Hepatocyte (in vitro differentiated cells): ENCODE data around the gene MRPL19. TPM values are rescaled to one million over a fixed set of nuclear protein-coding genes. Genes with fewer than 3 reads are reported as not detected.

Experiments used
- DNase-seq: peaks from one replicate; pipeline ENCODE4 v3.0.0-alpha.2; 2016; ENCODE audit warnings: low spot score
- H2AFZ ChIP-seq: fragments of 200-600 bp; sonication (generic); 2 replicates; pipeline ENCODE4 v1.6.0; 2016; ENCODE audit warnings: antibody characterized with exemption, mild to moderate bottlenecking
- H3K27ac ChIP-seq: fragments of 200-600 bp; sonication (generic); 2 replicates; pipeline ENCODE4 v1.5.1; 2016; ENCODE audit warnings: mild to moderate bottlenecking
- H3K27me3 ChIP-seq: fragments of 200-600 bp; sonication (generic); 2 replicates; pipeline ENCODE4 v1.6.1; 2016
- H3K36me3 ChIP-seq: fragments of 200-600 bp; sonication (generic); replicated peaks from 2 replicates; pipeline ENCODE4 v1.5.1; 2016; ENCODE audit warnings: low read depth; ENCODE audit not compliant: insufficient read depth
- H3K4me1 ChIP-seq: fragments of 200-600 bp; sonication (generic); 2 replicates; pipeline ENCODE4 v1.5.1; 2016; ENCODE audit warnings: mild to moderate bottlenecking, moderate library complexity; ENCODE audit not compliant: insufficient read depth
- H3K4me2 ChIP-seq: fragments of 200-600 bp; sonication (generic); 2 replicates; pipeline ENCODE4 v1.6.0; 2016
- H3K4me3 ChIP-seq: fragments of 200-600 bp; sonication (generic); 2 replicates; pipeline ENCODE4 v1.5.1; 2016; ENCODE audit warnings: mild to moderate bottlenecking
- H3K79me2 ChIP-seq: fragments of 200-600 bp; sonication (generic); 2 replicates; pipeline ENCODE4 v1.6.0; 2017; ENCODE audit warnings: mild to moderate bottlenecking
- H3K9me2 ChIP-seq: fragments of 200-600 bp; sonication (generic); replicated peaks from 2 replicates; pipeline ENCODE4 v1.6.0; 2017; ENCODE audit warnings: mild to moderate bottlenecking; ENCODE audit not compliant: insufficient read depth
- H3K9me3 ChIP-seq: fragments of 200-600 bp; sonication (generic); 2 replicates; pipeline ENCODE4 v1.5.1; 2016; ENCODE audit warnings: low read depth, mild to moderate bottlenecking
- H4K20me1 ChIP-seq: fragments of 200-600 bp; sonication (generic); 2 replicates; pipeline ENCODE4 v1.6.0; 2016; ENCODE audit warnings: mild to moderate bottlenecking; ENCODE audit not compliant: insufficient read depth, poor library complexity, severe bottlenecking
- EZH2 ChIP-seq: fragments of 200-600 bp; sonication (generic); IDR thresholded peaks from 2 replicates; pipeline ENCODE4 v1.6.1; 2016; ENCODE audit warnings: antibody characterized with exemption, mild to moderate bottlenecking, borderline replicate concordance
- EZH2phosphoT487 ChIP-seq: fragments of 200-600 bp; sonication (generic); IDR thresholded peaks from one replicate; pipeline ENCODE4 v1.6.1; 2018; ENCODE audit warnings: antibody characterized with exemption, mild to moderate bottlenecking, low read depth, moderate library complexity; ENCODE audit not compliant: unreplicated experiment, severe bottlenecking
- WGBS: methylation state at CpG from one replicate; pipeline ENCODE4 v1.1.6; 2016; ENCODE audit warnings: low lambda C conversion rate; ENCODE audit errors: missing lambda C conversion rate; 5-methylcytosine and 5-hydroxymethylcytosine counted together
- polyA plus RNA-seq: library from polyadenylated mRNA; unstranded; fragments of >200 nt; fragmentation: Nextera tagmentation; extraction: Ambion mirVana; gene quantifications from 2 replicates; pipeline ENCODE4 v1.2.1, GENCODE V29; 2016
- total RNA-seq: library from RNA; depleted of rRNA; stranded (reverse); fragments of >200 nt; gene quantifications from 2 replicates; pipeline ENCODE4 v1.2.3, GENCODE V29; 2014
- TF ChIP-seq, protein P1 (sequence below): fragments of 200-600 bp; sonication (generic); IDR thresholded peaks from 2 replicates; pipeline ENCODE4 v1.5.1; 2016; ENCODE audit warnings: antibody characterized with exemption, mild to moderate bottlenecking; ENCODE audit not compliant: poor library complexity

MRPL19 gene
- total and polyA plus RNA-seq, 2 experiments from 2014 or later, result 47.9 to 68.7 TPM

DNA sequence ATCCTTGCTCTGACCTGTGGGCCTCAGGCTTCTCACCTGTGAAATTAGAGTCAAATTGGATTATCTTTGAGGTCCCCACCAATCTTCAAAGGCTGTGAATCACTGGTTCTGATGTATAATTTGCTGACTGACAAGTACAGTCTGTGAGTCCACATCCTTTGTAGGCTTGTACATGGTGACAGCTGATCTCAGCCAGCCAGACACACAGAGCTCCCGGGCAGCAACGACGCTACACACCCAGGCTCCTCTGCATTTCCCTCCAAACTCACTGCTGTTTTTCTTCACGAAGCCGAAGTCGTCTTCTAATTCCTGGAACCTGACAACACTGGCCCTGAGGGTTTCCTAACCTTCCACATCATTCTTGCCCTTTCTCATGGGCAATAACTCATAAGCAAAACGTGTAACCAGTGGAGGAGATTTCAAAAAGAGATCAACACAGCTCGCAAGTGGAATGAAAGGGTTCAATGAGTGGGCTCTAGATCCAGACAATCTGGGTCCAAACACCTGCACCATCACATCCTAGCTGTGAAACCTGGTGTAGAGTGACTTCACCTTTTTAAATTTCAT lies 47.9 kb upstream of the MRPL19 start:
- TF ChIP-seq, protein P1, sequence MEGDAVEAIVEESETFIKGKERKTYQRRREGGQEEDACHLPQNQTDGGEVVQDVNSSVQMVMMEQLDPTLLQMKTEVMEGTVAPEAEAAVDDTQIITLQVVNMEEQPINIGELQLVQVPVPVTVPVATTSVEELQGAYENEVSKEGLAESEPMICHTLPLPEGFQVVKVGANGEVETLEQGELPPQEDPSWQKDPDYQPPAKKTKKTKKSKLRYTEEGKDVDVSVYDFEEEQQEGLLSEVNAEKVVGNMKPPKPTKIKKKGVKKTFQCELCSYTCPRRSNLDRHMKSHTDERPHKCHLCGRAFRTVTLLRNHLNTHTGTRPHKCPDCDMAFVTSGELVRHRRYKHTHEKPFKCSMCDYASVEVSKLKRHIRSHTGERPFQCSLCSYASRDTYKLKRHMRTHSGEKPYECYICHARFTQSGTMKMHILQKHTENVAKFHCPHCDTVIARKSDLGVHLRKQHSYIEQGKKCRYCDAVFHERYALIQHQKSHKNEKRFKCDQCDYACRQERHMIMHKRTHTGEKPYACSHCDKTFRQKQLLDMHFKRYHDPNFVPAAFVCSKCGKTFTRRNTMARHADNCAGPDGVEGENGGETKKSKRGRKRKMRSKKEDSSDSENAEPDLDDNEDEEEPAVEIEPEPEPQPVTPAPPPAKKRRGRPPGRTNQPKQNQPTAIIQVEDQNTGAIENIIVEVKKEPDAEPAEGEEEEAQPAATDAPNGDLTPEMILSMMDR, result no peak
- TF ChIP-seq EZH2, result no peak
- no peak for TF ChIP-seq EZH2phosphoT487
- no peaks in the 10 kb centered on the region for H3K79me2 ChIP-seq
- no peak overlapping the region for H2AFZ ChIP-seq
- H3K9me3 ChIP-seq, result no peaks in the 10 kb centered on the region
- no peaks in the 10 kb centered on the region for H4K20me1 ChIP-seq
- DNase-seq, result no peak
- H3K9me2 ChIP-seq, result no peaks in the 10 kb centered on the region
- H3K4me2 ChIP-seq, result no peak overlapping the region
- H3K4me1 ChIP-seq, result peaks cover 13% of the 10 kb centered on the region
- H3K27ac ChIP-seq, result no peak overlapping the region
- H3K4me3 ChIP-seq, result no peak overlapping the region
- WGBS, result 77% methylated on average over 8 of the region's 8 CpGs
- no peaks in the 10 kb centered on the region for H3K27me3 ChIP-seq
- no peaks in the 10 kb centered on the region for H3K36me3 ChIP-seq

DNA sequence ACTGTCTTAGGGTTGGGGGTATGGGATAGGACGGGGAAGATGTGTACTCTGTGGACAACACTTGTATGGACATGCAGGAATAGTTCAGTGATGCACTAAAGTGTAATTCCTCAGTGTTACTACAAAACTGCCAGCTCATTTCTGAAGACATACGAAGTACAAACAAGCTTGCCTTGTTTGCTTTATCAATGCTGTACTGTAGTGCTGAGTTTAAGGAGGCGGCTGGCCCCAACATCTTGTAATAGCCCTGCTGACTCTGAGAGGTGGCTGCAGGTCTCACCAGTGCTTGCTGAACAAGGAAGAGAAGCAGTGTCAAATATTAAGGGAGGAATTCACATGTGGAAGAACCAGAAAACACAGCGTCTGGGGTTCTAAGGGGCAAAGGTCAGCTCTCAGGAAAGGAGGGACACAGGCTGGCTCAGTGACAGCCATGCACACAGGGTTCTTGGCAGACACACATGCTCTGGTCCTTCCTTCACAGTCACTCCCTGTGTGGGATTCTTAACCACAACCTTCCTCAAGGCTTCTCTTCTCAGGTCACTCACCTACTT lies 46.0 kb upstream of the MRPL19 start:
- peak; percentile 48 for DNase-seq
- H3K27ac ChIP-seq, result peak overlapping the region; percentile 39

DNA sequence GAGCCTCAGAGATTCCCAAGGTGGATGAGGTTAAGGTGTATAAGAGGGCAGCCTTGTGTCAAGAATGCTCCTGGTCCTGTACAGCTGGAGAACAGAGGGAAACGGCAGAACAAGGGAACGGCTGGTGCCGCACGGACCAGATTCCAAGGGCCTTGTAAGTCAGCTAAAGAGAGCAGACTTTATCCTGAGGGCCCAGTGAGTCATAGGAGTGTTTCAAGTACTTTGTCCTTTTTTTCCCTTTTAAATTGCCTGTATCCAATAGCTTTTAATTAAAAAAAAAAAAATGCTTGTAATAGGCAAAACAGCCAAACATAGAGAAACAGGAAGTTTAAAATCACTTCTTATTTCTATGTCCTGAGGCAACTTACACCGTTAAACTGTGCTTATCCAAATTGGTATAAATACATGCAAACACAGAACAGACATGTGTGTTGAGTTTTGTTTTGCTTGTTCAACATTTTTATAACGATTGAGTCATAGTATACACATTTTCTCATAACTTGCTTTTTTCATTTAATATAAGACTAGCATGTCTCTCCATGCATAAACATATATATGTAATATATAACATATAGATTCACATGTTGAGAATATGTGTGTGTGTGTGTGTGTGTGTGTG lies 43.8 kb upstream of the MRPL19 start:
- Histone ChIP-seq H4K20me1 (no peaks in the 10 kb centered on the region), H3K36me3 (no peaks in the 10 kb centered on the region), H3K4me3 (no peak overlapping the region), H3K79me2 (no peaks in the 10 kb centered on the region), H3K4me2 (peak overlapping the region; percentile 42), H3K27ac (peak overlapping the region; percentile 72), H3K9me2 (no peaks in the 10 kb centered on the region), H3K4me1 (peaks cover 19% of the 10 kb centered on the region), H3K9me3 (no peaks in the 10 kb centered on the region), H2AFZ (no peak overlapping the region), H3K27me3 (no peaks in the 10 kb centered on the region)
- 49% methylated on average over 6 of the region's 6 CpGs for WGBS
- DNase-seq, result peak; percentile 82
- TF ChIP-seq, protein P1, result no peak
- TF ChIP-seq EZH2, result no peak
- TF ChIP-seq EZH2phosphoT487, result no peak

More for the DNA sequence above, 46.0 kb upstream of the MRPL19 start:
- no peaks in the 10 kb centered on the region for H3K9me2 ChIP-seq
- no peaks in the 10 kb centered on the region for H3K9me3 ChIP-seq
- no peak for TF ChIP-seq EZH2phosphoT487
- TF ChIP-seq, protein P1, result no peak
- TF ChIP-seq EZH2, result no peak
- H4K20me1 ChIP-seq, result no peaks in the 10 kb centered on the region
- WGBS, result 70% methylated on average over 4 of the region's 4 CpGs
- H3K27me3 ChIP-seq, result no peaks in the 10 kb centered on the region
- no peak overlapping the region for H2AFZ ChIP-seq
- H3K4me2 ChIP-seq, result no peak overlapping the region
- H3K36me3 ChIP-seq, result no peaks in the 10 kb centered on the region
- no peaks in the 10 kb centered on the region for H3K79me2 ChIP-seq
- H3K4me1 ChIP-seq, result peaks cover 14% of the 10 kb centered on the region
- H3K4me3 ChIP-seq, result no peak overlapping the region
